HEK293 (cell line): Measurements from ENCODE around the gene PPOX.

ENCODE experiments used
- CTCF ChIA-PET: fragments of 350-600 bp; formaldehyde crosslinking; extraction: SDS; loops from one replicate; lab custom pipeline; 2021; ENCODE audit warnings: antibody characterized with exemption; lab: Yijun Ruan, JAX
- POLR2A ChIA-PET: fragments of 300-600 bp; formaldehyde crosslinking; extraction: SDS; loops from one replicate; lab custom pipeline; 2020; ENCODE audit warnings: antibody characterized with exemption, inconsistent platforms; lab: Yijun Ruan, JAX
- H3K27ac ChIP-seq: fragments of 200-500 bp; sonication (Bioruptor generic); 2 replicates; pipeline ENCODE4 v1.5.1; 2014; ENCODE audit warnings: low read depth, low read length, control low read depth, inconsistent platforms; ENCODE audit errors: extremely low read depth
- H3K36me3 ChIP-seq, 2 experiments: fragments of 200-500 bp in 1 of 2; sonication (Bioruptor generic) in 1 of 2; 1 replicate in 1 of 2; 2 replicates in 1 of 2; pipeline ENCODE4 v1.5.1; 2014 to 2017; ENCODE audit warnings: inconsistent platforms in 2 of 2, low read length in 2 of 2; ENCODE audit not compliant: control insufficient read depth in 2 of 2, insufficient read depth in 1 of 2
- H3K4me1 ChIP-seq: fragments of 200-500 bp; sonication (Bioruptor generic); 2 replicates; pipeline ENCODE4 v1.5.1; 2014; ENCODE audit warnings: mild to moderate bottlenecking, low read length, inconsistent platforms; ENCODE audit not compliant: control insufficient read depth, insufficient read depth
- H3K4me3 ChIP-seq: 2 replicates; pipeline ENCODE4 v1.5.1; 2011; ENCODE audit warnings: low read depth, mild to moderate bottlenecking, control low read depth, low read length, moderate library complexity
- H3K9me3 ChIP-seq: fragments of 200-500 bp; sonication (Bioruptor generic); 2 replicates; pipeline ENCODE4 v1.5.1; 2014; ENCODE audit warnings: low read depth, low read length, inconsistent platforms; ENCODE audit not compliant: control insufficient read depth, insufficient read depth
- GFI1B ChIP-seq: fragments of 450-650 bp; formaldehyde crosslinking; IDR thresholded peaks from 2 replicates; pipeline ENCODE4 v1.5.1; 2016; ENCODE audit warnings: missing biosample characterization, missing genetic modification characterization
- GLI4 ChIP-seq: fragments of 450-650 bp; formaldehyde crosslinking; IDR thresholded peaks from 2 replicates; pipeline ENCODE4 v1.5.1; 2016; ENCODE audit warnings: missing biosample characterization, missing genetic modification characterization
- KLF9 ChIP-seq: fragments of 450-650 bp; formaldehyde crosslinking; IDR thresholded peaks from 2 replicates; pipeline ENCODE4 v1.5.1; 2016; ENCODE audit warnings: missing biosample characterization, missing genetic modification characterization, low read depth
- MYNN ChIP-seq: fragments of 450-650 bp; formaldehyde crosslinking; IDR thresholded peaks from 2 replicates; pipeline ENCODE4 v1.5.1; 2016; ENCODE audit warnings: missing biosample characterization, missing genetic modification characterization, borderline replicate concordance
- SCRT1 ChIP-seq: fragments of 450-650 bp; formaldehyde crosslinking; IDR thresholded peaks from 2 replicates; pipeline ENCODE4 v1.5.1; 2016; ENCODE audit warnings: missing biosample characterization, missing genetic modification characterization, borderline replicate concordance
- SP3 ChIP-seq: fragments of 450-650 bp; formaldehyde crosslinking; IDR thresholded peaks from 2 replicates; pipeline ENCODE4 v1.5.1; 2016; ENCODE audit warnings: missing biosample characterization, missing genetic modification characterization
- TRIM28 ChIP-seq: IDR thresholded peaks from 2 replicates; pipeline ENCODE4 v1.6.1; 2011; ENCODE audit warnings: low read length, control low read depth, borderline replicate concordance
- YY2 ChIP-seq: fragments of 450-650 bp; formaldehyde crosslinking; IDR thresholded peaks from 2 replicates; pipeline ENCODE4 v1.5.1; 2016; ENCODE audit warnings: missing biosample characterization, missing genetic modification characterization
- ZBTB17 ChIP-seq: fragments of 450-650 bp; formaldehyde crosslinking; IDR thresholded peaks from 2 replicates; pipeline ENCODE4 v1.5.1; 2016; ENCODE audit warnings: missing biosample characterization, missing genetic modification characterization
- ZBTB21 ChIP-seq: fragments of 450-650 bp; formaldehyde crosslinking; IDR thresholded peaks from 2 replicates; pipeline ENCODE4 v1.5.1; 2017; ENCODE audit warnings: missing biosample characterization, missing genetic modification characterization
- ZEB2 ChIP-seq: fragments of 450-650 bp; formaldehyde crosslinking; IDR thresholded peaks from 2 replicates; pipeline ENCODE4 v1.5.1; 2016; ENCODE audit warnings: missing biosample characterization, missing genetic modification characterization
- ZNF133 ChIP-seq: fragments of 450-650 bp; formaldehyde crosslinking; IDR thresholded peaks from 2 replicates; pipeline ENCODE4 v1.5.1; 2016; ENCODE audit warnings: missing biosample characterization, missing genetic modification characterization
- ZNF292 ChIP-seq: fragments of 450-650 bp; formaldehyde crosslinking; IDR thresholded peaks from 2 replicates; pipeline ENCODE4 v1.5.1; 2016; ENCODE audit warnings: low read depth, missing biosample characterization, missing genetic modification characterization, borderline replicate concordance
- ZNF335 ChIP-seq: fragments of 450-650 bp; formaldehyde crosslinking; conservative IDR thresholded peaks from 2 replicates; pipeline ENCODE4 v1.5.1; 2016; ENCODE audit warnings: missing biosample characterization, missing genetic modification characterization
- ZNF544 ChIP-seq: fragments of 450-650 bp; formaldehyde crosslinking; IDR thresholded peaks from 2 replicates; pipeline ENCODE4 v1.5.0; 2017; ENCODE audit warnings: missing biosample characterization, missing genetic modification characterization
- ZNF571 ChIP-seq: fragments of 450-650 bp; formaldehyde crosslinking; IDR thresholded peaks from 2 replicates; pipeline ENCODE4 v1.5.0; 2017; ENCODE audit warnings: missing biosample characterization, missing genetic modification characterization
- ZNF596 ChIP-seq: fragments of 450-650 bp; IDR thresholded peaks from 2 replicates; pipeline ENCODE4 v1.5.0; 2018; ENCODE audit warnings: missing biosample characterization, mild to moderate bottlenecking, missing genetic modification characterization, moderate library complexity
- ZNF629 ChIP-seq: fragments of 450-650 bp; formaldehyde crosslinking; IDR thresholded peaks from 2 replicates; pipeline ENCODE4 v1.5.1; 2017; ENCODE audit warnings: missing biosample characterization, missing genetic modification characterization
- ZNF76 ChIP-seq: fragments of 450-650 bp; formaldehyde crosslinking; IDR thresholded peaks from 2 replicates; pipeline ENCODE4; 2016; ENCODE audit warnings: low read depth, missing biosample characterization, missing genetic modification characterization, borderline replicate concordance
- ZNF843 ChIP-seq: fragments of 450-650 bp; formaldehyde crosslinking; IDR thresholded peaks from 2 replicates; pipeline ENCODE4 v1.5.1; 2016; ENCODE audit warnings: missing biosample characterization, missing genetic modification characterization
- TF ChIP-seq, protein P1 (sequence below): fragments of 450-650 bp; formaldehyde crosslinking; IDR thresholded peaks from 2 replicates; pipeline ENCODE4 v1.5.1; 2017; ENCODE audit warnings: missing biosample characterization, mild to moderate bottlenecking, missing genetic modification characterization, moderate library complexity
- TF ChIP-seq, protein P2 (sequence below): fragments of 450-650 bp; formaldehyde crosslinking; IDR thresholded peaks from 2 replicates; pipeline ENCODE4 v1.5.1; 2016; ENCODE audit warnings: missing biosample characterization, missing genetic modification characterization
- TF ChIP-seq, protein P3 (sequence below): fragments of 450-650 bp; formaldehyde crosslinking; conservative IDR thresholded peaks from 2 replicates; pipeline ENCODE4 v1.5.1; 2016; ENCODE audit warnings: low read depth, missing biosample characterization, missing genetic modification characterization

The PPOX gene

DNA sequence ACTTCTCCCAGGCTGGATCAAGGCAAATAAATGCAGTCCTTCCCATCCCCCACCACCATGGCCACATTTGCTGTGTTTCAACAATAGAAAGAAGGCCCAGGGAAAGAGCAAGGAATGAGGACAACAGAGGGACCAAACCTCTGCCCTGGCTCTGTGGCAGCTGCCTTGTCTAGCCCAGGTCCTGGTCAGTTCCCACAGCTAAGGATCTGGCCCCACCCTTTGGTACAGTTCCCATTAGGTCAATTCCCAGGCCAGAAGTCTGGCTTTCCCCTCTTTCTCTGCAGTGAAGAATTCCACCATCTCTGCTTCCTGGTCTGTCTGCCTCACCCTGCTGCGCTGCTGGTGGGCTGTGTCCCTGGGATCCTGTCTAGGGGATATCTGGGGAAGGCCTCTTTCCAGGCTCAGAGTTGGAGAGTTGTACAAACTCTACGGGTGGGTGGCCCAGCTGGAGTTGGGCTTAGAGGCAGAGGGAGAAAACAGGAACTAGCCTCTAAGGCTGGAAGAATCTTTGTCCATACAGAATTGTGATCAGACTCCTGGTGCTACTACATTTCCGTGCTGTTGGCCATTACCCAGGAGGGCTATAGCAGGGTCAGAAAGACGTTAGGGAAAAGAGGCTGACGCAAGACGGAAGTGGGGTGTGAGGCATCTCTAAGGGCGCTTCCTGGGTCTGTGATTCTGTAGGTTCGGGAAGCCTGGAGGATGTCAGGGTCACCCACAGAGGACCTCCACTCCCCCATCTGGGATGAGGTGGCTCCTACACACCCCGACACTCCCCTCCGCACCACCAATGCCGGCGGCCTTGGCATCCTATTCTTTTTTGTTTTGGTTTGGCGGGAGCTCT lies 35.0 kb downstream of the PPOX start:
- TF ChIP-seq, protein P1, sequence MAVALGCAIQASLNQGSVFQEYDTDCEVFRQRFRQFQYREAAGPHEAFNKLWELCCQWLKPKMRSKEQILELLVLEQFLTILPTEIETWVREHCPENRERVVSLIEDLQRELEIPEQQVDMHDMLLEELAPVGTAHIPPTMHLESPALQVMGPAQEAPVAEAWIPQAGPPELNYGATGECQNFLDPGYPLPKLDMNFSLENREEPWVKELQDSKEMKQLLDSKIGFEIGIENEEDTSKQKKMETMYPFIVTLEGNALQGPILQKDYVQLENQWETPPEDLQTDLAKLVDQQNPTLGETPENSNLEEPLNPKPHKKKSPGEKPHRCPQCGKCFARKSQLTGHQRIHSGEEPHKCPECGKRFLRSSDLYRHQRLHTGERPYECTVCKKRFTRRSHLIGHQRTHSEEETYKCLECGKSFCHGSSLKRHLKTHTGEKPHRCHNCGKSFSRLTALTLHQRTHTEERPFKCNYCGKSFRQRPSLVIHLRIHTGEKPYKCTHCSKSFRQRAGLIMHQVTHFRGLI (tag by site-specific recombination), result 0 out of 2 replicates have a peak, but pooled peaks have one; percentile 9
- TF ChIP-seq GLI4 (tag by site-specific recombination) (no peak), SP3 (tag by site-specific recombination) (no peak), ZNF292 (tag by site-specific recombination) (no peak), YY2 (no peak), ZNF629 (no peak), SCRT1 (no peak), ZNF843 (tag by site-specific recombination) (no peak), ZEB2 (tag by site-specific recombination) (0 out of 2 replicates have a peak, but pooled peaks have one; percentile 6), ZBTB17 (tag by site-specific recombination) (no peak), ZNF544 (tag by site-specific recombination) (no peak), TRIM28 (no peak), KLF9 (tag by site-specific recombination) (0 out of 2 replicates have a peak, but pooled peaks have one; percentile 12), MYNN (tag by site-specific recombination) (no peak)
- peaks cover 16 to 30% of the 10 kb centered on the region in 2 experiments; a peak in 2 of 3 replicates for H3K36me3 ChIP-seq
- peak overlapping the region; percentile 72 for H3K27ac ChIP-seq
- no peak overlapping the region for H3K4me3 ChIP-seq
- H3K4me1 ChIP-seq, result peaks cover 9% of the 10 kb centered on the region; the same call in 1 of the 2 replicates
- ChIA-PET POLR2A (interaction anchor here (0.6 to 2.2 kb wide), 14 partner anchors 10 to 189 kb away, joined by 3 to 22 read pairs (median 4); partner anchors contain the start of genes B4GALT3, FCER1G, PPOX and TOMM40L), CTCF (interaction anchor here (0.6 to 4.9 kb wide), 9 partner anchors 9 to 940 kb away, joined by 3 to 32 read pairs (median 6); partner anchors contain the start of genes APOA2, PPOX and TOMM40L)
- no peaks in the 10 kb centered on the region for H3K9me3 ChIP-seq

DNA sequence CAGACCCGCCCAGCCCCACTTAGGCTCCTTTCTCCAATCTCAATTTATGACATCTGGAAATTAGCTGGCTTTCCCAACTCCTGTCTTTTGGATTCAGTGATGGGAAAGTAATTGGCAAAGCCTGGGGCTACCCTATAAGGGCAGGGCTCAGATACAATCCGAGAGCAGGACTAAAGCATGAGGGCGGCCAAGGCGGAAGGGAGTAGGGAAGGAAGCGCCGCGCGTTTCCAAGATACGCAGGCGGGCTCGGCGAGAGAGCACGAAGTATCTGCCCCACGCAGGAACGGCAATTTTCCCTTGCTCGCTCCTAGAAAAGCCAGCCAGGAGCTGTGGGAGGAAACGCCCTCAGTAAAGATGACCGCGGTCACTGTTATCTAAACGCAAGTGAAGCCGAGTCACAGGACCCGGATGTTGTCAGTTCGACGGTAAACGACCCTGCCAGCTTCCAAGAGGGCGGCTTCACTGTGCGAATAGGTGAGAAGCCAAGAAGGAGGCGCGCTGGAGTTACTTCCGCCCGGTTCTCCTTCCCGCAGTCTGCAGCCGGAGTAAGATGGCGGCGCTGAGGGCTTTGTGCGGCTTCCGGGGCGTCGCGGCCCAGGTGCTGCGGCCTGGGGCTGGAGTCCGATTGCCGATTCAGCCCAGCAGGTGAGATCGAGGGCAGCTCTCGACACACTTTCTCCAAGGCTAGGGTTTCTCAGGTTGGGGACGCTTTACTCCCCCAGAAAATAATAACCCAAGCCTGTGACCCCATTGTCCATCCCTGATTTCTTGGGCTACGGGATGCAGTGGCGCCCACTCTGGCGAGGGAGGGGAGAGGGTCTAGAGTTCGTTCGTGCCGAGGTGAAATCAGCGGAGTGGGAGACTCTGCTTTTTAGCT lies 35.8 kb downstream of the PPOX start, which contains the start of gene NDUFS2:
TSS of gene NDUFS2 (plus strand) at position 532 of the 877 bp plus-strand sequence. CDS start at position 551, 19 bp downstream.
- H3K27ac ChIP-seq, result peak within 1 kb of the TSS; percentile 72
- CTCF ChIA-PET, result interaction anchor here (0.6 to 4.9 kb wide), 14 partner anchors 9 to 941 kb away, joined by 3 to 32 read pairs (median 3); partner anchors contain the start of genes APOA2, PPOX, SDHC and TOMM40L
- peaks cover 9% of the 10 kb centered on the region; the same call in 1 of the 2 replicates for H3K4me1 ChIP-seq
- POLR2A ChIA-PET, result interaction anchor here (0.6 to 2.2 kb wide), 15 partner anchors 9 to 188 kb away, joined by 3 to 22 read pairs (median 4); partner anchors contain the start of genes B4GALT3, FCER1G, PPOX and TOMM40L
- no peaks in the 10 kb centered on the region for H3K9me3 ChIP-seq
- H3K36me3 ChIP-seq, result peaks cover 17 to 39% of the 10 kb centered on the region in 2 experiments; a peak in 2 of 3 replicates
- H3K4me3 ChIP-seq, result peak within 1 kb of the TSS; percentile 56
- TF ChIP-seq ZNF335 (tag by site-specific recombination) (peak; percentile 99), ZNF76 (tag by site-specific recombination) (peak; percentile 95), ZNF571 (tag by site-specific recombination) (no peak), ZBTB21 (tag by site-specific recombination) (peak; percentile 24; the same call in 1 of the 2 replicates), ZNF133 (tag by site-specific recombination) (no peak), GFI1B (tag by site-specific recombination) (no peak), ZNF596 (peak; percentile 29; the same call in 1 of the 2 replicates), TRIM28 (peak; percentile 51; the same call in 1 of the 2 replicates)
- TF ChIP-seq, protein P2, sequence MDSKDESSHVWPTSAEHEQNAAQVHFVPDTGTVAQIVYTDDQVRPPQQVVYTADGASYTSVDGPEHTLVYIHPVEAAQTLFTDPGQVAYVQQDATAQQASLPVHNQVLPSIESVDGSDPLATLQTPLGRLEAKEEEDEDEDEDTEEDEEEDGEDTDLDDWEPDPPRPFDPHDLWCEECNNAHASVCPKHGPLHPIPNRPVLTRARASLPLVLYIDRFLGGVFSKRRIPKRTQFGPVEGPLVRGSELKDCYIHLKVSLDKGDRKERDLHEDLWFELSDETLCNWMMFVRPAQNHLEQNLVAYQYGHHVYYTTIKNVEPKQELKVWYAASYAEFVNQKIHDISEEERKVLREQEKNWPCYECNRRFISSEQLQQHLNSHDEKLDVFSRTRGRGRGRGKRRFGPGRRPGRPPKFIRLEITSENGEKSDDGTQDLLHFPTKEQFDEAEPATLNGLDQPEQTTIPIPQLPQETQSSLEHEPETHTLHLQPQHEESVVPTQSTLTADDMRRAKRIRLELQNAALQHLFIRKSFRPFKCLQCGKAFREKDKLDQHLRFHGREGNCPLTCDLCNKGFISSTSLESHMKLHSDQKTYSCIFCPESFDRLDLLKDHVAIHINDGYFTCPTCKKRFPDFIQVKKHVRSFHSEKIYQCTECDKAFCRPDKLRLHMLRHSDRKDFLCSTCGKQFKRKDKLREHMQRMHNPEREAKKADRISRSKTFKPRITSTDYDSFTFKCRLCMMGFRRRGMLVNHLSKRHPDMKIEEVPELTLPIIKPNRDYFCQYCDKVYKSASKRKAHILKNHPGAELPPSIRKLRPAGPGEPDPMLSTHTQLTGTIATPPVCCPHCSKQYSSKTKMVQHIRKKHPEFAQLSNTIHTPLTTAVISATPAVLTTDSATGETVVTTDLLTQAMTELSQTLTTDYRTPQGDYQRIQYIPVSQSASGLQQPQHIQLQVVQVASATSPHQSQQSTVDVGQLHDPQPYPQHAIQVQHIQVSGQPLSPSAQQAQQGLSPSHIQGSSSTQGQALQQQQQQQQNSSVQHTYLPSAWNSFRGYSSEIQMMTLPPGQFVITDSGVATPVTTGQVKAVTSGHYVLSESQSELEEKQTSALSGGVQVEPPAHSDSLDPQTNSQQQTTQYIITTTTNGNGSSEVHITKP, result 0 out of 2 replicates have a peak, but pooled peaks have one; percentile 41
- TF ChIP-seq, protein P3, sequence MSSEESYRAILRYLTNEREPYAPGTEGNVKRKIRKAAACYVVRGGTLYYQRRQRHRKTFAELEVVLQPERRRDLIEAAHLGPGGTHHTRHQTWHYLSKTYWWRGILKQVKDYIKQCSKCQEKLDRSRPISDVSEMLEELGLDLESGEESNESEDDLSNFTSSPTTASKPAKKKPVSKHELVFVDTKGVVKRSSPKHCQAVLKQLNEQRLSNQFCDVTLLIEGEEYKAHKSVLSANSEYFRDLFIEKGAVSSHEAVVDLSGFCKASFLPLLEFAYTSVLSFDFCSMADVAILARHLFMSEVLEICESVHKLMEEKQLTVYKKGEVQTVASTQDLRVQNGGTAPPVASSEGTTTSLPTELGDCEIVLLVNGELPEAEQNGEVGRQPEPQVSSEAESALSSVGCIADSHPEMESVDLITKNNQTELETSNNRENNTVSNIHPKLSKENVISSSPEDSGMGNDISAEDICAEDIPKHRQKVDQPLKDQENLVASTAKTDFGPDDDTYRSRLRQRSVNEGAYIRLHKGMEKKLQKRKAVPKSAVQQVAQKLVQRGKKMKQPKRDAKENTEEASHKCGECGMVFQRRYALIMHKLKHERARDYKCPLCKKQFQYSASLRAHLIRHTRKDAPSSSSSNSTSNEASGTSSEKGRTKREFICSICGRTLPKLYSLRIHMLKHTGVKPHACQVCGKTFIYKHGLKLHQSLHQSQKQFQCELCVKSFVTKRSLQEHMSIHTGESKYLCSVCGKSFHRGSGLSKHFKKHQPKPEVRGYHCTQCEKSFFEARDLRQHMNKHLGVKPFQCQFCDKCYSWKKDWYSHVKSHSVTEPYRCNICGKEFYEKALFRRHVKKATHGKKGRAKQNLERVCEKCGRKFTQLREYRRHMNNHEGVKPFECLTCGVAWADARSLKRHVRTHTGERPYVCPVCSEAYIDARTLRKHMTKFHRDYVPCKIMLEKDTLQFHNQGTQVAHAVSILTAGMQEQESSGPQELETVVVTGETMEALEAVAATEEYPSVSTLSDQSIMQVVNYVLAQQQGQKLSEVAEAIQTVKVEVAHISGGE (tag by site-specific recombination), result peak; percentile 92
